Ovary (tissue), 9 donors: ENCODE data around the gene MEIOB. TPM values are rescaled to one million over a fixed set of nuclear protein-coding genes. Genes with fewer than 3 reads are reported as not detected.

Experiments used
- DNase-seq, 5 donors: peaks; one replicate each; pipeline ENCODE4 v3.0.0-alpha.2; 2019 to 2020
- H3K27ac ChIP-seq, 2 donors: fragments of 200-600 bp; one replicate each; pipeline versions ENCODE4 v1.5.1 to v1.8.0; 2019 to 2022
- H3K27me3 ChIP-seq: fragments of 200-600 bp; one replicate; pipeline ENCODE4 v1.8.0; 2022
- H3K36me3 ChIP-seq: fragments of 200-600 bp; sonication (generic); one replicate; pipeline ENCODE4 v1.5.1; 2019
- H3K4me1 ChIP-seq: one replicate; pipeline ENCODE4 v1.8.1; 2013; ENCODE audit warnings: mild to moderate bottlenecking, moderate library complexity; ENCODE audit not compliant: insufficient read depth
- H3K4me3 ChIP-seq: fragments of 200-600 bp; sonication (generic); one replicate; pipeline ENCODE4 v1.5.1; 2017
- H3K9me3 ChIP-seq, 2 donors: fragments of 200-600 bp in 1 of 2; sonication (generic) in 1 of 2; one replicate each; pipeline versions ENCODE4 v1.5.1 to v1.8.1; 2013 to 2019; ENCODE audit warnings: mild to moderate bottlenecking in 1 of 2, moderate library complexity in 1 of 2
- CTCF ChIP-seq, 3 donors: fragments of 450-650 bp in 2 of 3; fragments of 200-600 bp in 1 of 3; IDR thresholded peaks; one replicate each; pipeline versions ENCODE4 v1.5.1 to v1.8.0; 2016 to 2022; ENCODE audit warnings: antibody characterized with exemption in 3 of 3, mild to moderate bottlenecking in 1 of 3
- EP300 ChIP-seq: sonication (generic); formaldehyde crosslinking; IDR thresholded peaks from one replicate; pipeline ENCODE4 v1.6.1; 2017; ENCODE audit warnings: antibody characterized with exemption
- POLR2A ChIP-seq: fragments of 450-650 bp; IDR thresholded peaks from one replicate; pipeline ENCODE4 v1.6.1; 2017; ENCODE audit warnings: antibody characterized with exemption, mild to moderate bottlenecking, moderate library complexity
- WGBS, 3 donors: extraction: QIAGEN DNeasy Blood & Tissue Kit in 1 of 3; methylation state at CpG; one replicate each; pipeline versions ENCODE4 v1.1.5 to v1.1.7; 2013 to 2017; 5-methylcytosine and 5-hydroxymethylcytosine counted together
- intact Hi-C, 4 donors: fragments of 100-400 bp; cut with DNase I; formaldehyde crosslinking; loops; one replicate each; pipeline versions ENCODE4 v1.11.0 to v1.15.1; 2022 to 2023
- polyA plus RNA-seq, 2 donors: library from polyadenylated mRNA; stranded (reverse); fragments of 200-250 nt in 1 of 2; fragments of 350-450 nt in 1 of 2; fragmentation: Illumina TruSeq in 1 of 2; extraction: RNeasy Lipid Tissue Mini Kit (QIAGEN cat#74804) in 1 of 2; gene quantifications; one replicate each; pipeline ENCODE4 v1.2.3, GENCODE V29; 2013 to 2014
- total RNA-seq, 7 donors: library from RNA; depleted of rRNA in 2 of 7; stranded (reverse); fragments of >200 nt in 2 of 7; fragmentation: NEBNext Ultra II Directional in 3 of 7; extraction: Animal tissue kit (Norgen Biotek cat#: 25700) in 3 of 7; gene quantifications; one replicate each; pipeline versions ENCODE4 v1.1.0 to v1.2.4, GENCODE V29; 2016 to 2023
- donor health status: DM: no; HTN: no; CAD: no; lungs with moderate emphysema.
- donor health status: DM: no; HTN: no; CAD: no.
- donor health status: Bipolar disorder and iron deficiency.
- donor health status: DM: yes; HTN: yes; CAD: no.
- donor health status: DM: no; HTN: no; CAD: no.
- donor health status: DM: yes; HTN: yes; CAD: no.

The MEIOB gene
- total and polyA plus RNA-seq, 9 donors: 0.23 to 0.27 (median 0.24) TPM; not detected in 5

- 71 to 83% (median 77%) methylated on average over 5 of the region's 5 CpGs for WGBS, 3 donors
Measured at GRCh38 chr16:1906846-1907165, 34.8 kb upstream of the MEIOB start.

GRCh38 chr16:1906055-1906845 lies 34.3 kb upstream of the MEIOB start:
- Histone ChIP-seq H3K4me3 (no peak overlapping the region), H3K27me3 (no peaks in the 10 kb centered on the region), H3K4me1 (peaks cover 5% of the 10 kb centered on the region), H3K36me3 (no peaks in the 10 kb centered on the region), H3K9me3 (no peaks in the 10 kb centered on the region), H3K27ac (no peak overlapping the region)
- WGBS, 3 donors: 47 to 57% (median 55%) methylated on average over 30 to 31 of the region's 31 CpGs
- intact Hi-C loops: no loop called here
- DNase-seq: no peak
- TF ChIP-seq CTCF (IDR thresholded peaks at IDR 0.05) (no peak), POLR2A (no peak), EP300 (no peak)

More at GRCh38 chr16:1906846-1907165, 34.8 kb upstream of the MEIOB start:
- DNase-seq: no peak
- Histone ChIP-seq H3K4me3 (no peak overlapping the region), H3K9me3 (no peaks in the 10 kb centered on the region), H3K27ac (no peak overlapping the region), H3K27me3 (no peaks in the 10 kb centered on the region), H3K4me1 (peaks cover 5% of the 10 kb centered on the region), H3K36me3 (no peaks in the 10 kb centered on the region)
- TF ChIP-seq EP300 (no peak), POLR2A (no peak), CTCF (IDR thresholded peaks at IDR 0.05) (no peak)
- intact Hi-C loops: no loop called here

GRCh38 chr16:1903845-1904840 lies 32.2 kb upstream of the MEIOB start:
- intact Hi-C loops: no loop called here
- WGBS, 3 donors: 18 to 21% (median 19%) methylated on average over 21 to 22 of the region's 22 CpGs
- no peaks in the 10 kb centered on the region for H3K27me3 ChIP-seq
- peaks cover 5% of the 10 kb centered on the region for H3K4me1 ChIP-seq
- no peak overlapping the region for H3K4me3 ChIP-seq
- H3K36me3 ChIP-seq: no peaks in the 10 kb centered on the region
- TF ChIP-seq EP300: no peak
- no peak for TF ChIP-seq CTCF (IDR thresholded peaks at IDR 0.05)
- no peak for TF ChIP-seq POLR2A
- DNase-seq: peak in 3 of 5 donors; percentile 33 to 77 (median 35)
- H3K27ac ChIP-seq: no peak overlapping the region
- no peaks in the 10 kb centered on the region for H3K9me3 ChIP-seq

GRCh38 chr16:1903220-1903574 lies 31.2 kb upstream of the MEIOB start:
- H3K4me1 ChIP-seq: peaks cover 5% of the 10 kb centered on the region
- WGBS, 3 donors: 14 to 37% (median 21%) methylated on average over 13 of the region's 13 CpGs
- H3K36me3 ChIP-seq: no peaks in the 10 kb centered on the region
- no peaks in the 10 kb centered on the region for H3K27me3 ChIP-seq
- no peak for TF ChIP-seq POLR2A
- TF ChIP-seq EP300: no peak
- TF ChIP-seq CTCF (IDR thresholded peaks at IDR 0.05): no peak
- H3K9me3 ChIP-seq: no peaks in the 10 kb centered on the region
- no peak overlapping the region for H3K4me3 ChIP-seq
- peak in 1 of 5 donors; percentile 47 for DNase-seq
- H3K27ac ChIP-seq: no peak overlapping the region
- intact Hi-C loops: no loop called here
